Measurements from ENCODE around the gene UBQLN4.

GRCh38 chr1:156102633-156103511 is 49.3 kb upstream of the UBQLN4 start:
- TF ChIP-seq POLR2A (IDR thresholded peaks at IDR 0.05) (no peak), CTCF (IDR thresholded peaks at IDR 0.05) (no peak)
